Germinal center (tissue), 1 donor: Measurements from ENCODE around the gene CFAP69.
A peak's percentile ranks its signal among the peaks of the same experiment; 100 is the strongest.

ENCODE experiments used
- DNase-seq: peaks from one replicate; pipeline ENCODE4 v3.0.0; 2012; ENCODE audit warnings: mixed read lengths, low spot score

The CFAP69 gene, protein sequence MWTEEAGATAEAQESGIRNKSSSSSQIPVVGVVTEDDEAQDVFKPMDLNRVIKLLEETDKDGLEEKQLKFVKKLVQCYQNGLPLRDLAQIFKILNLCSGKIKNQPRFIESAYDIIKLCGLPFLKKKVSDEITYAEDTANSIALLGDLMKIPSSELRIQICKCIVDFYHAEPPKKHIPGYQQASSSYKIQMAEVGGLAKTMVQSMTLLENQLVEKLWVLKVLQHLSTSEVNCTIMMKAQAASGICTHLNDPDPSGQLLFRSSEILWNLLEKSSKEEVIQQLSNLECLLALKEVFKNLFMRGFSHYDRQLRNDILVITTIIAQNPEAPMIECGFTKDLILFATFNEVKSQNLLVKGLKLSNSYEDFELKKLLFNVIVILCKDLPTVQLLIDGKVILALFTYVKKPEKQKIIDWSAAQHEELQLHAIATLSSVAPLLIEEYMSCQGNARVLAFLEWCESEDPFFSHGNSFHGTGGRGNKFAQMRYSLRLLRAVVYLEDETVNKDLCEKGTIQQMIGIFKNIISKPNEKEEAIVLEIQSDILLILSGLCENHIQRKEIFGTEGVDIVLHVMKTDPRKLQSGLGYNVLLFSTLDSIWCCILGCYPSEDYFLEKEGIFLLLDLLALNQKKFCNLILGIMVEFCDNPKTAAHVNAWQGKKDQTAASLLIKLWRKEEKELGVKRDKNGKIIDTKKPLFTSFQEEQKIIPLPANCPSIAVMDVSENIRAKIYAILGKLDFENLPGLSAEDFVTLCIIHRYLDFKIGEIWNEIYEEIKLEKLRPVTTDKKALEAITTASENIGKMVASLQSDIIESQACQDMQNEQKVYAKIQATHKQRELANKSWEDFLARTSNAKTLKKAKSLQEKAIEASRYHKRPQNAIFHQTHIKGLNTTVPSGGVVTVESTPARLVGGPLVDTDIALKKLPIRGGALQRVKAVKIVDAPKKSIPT

DNA sequence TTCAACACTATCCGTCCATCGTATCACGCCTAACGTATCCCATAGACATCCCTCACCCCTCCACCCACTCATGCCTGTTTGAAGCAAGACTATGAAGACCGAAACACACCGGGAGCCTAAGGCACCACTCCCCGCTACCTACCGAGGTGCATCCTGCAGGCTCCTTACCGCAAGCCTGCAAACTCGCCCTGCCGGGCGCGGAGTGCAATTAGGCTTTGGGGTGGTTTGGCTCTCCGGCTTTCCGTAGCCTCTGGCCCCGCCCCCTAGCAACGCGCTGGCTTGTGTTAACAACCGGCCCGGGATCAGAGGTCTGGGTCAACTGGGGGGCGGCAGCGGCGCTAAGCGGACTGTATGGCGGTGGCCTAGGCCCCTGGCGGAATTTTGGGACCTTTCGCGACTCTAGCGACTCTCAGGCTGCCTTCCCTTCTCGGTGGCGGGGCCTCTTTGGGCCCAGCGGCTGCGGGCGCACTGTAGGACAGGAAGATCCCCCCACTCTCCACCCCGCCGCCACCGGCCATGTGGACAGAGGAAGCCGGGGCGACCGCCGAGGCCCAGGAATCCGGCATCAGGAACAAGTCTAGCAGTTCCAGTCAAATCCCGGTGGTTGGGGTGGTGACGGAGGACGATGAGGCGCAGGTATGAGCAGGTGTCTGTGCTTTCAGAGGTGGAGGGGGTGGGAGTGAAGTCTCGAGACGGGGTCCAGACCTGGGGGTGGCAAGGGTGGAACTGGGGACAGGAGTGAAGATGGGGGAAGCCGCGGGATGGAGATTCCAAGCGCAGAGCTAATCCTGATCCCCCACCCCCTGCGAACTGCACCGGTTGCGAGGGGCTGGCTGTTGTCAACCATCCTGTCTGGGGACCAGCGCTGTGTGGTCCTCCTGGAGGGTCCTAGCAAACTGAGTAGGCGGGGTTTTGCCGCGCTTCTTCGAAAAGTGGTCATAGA lies at the start of gene CFAP69:
Gene CFAP69 (plus strand): TSS at position 266 of the 943 bp plus-strand sequence. CDS start 251 bp downstream, at position 517.
- DNase-seq: peak; percentile 81

DNA sequence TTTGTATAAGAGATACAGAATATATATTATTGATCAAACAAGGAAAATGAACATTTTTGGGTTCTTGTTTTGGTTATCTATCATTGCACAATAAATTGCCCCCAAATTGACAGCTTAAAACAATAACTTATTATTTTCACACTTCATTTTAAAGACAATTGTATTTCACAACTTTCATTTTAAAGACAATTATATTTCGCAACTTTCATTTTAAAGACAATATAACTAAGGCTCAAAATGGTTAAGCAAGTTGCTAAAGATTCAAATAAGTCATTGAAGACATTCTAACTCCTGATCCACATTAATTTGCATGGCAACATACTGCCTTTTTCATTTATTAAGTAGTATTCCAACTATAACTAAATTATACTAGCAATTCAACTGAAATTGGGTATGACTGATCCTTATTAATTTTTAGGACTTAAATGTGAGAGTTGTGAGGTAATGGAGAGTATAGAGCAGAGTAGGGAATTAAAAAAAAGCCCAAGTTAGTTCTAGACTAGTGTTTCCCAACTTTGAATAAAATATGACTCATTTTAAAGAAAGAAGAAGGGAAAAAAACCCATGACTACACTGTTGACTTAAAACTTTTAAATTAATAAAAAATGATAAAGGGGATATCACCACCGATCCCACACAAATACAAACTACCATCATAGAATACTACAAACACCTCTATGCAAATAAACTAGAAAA lies 43.3 kb upstream of the CFAP69 start:
- DNase-seq: no peak

DNA sequence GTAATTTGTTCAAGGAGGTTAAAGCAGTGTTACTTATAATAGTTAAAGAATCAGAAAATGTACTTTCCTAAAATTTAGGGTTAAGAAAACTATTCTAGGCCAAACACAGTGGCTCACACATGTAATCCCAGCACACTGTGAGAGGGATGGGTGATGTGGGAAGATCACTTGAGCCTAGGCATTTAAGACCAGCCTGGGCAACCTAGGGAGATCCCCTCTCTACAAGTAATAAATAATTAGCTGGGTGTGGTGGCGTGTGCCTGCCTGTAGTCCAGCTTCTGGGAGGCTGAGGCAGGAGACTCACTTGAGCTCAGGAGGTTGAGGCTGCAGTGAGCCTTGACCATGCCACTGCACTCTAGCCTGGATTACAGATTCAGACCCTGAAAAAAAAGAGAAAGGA lies 37.0 kb upstream of the CFAP69 start:
- no peak for DNase-seq

DNA sequence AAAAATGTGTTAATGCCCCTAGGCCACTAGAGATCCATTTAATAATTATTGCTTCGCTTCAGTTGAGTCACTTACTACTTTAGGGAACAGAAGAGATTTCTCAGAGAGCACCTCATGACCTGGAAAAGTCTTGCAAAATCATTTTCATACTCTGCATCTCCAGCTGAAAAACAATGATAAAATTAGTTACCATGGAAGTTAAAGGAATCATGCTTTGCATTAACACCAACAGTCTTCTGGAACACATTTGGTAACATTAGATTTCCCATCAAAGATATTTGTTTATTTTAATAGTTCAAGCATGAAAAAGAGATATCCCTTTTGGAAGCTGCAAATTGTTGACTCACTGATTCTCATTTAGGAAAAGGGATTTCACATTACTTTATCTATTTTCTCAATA lies 35.2 kb upstream of the CFAP69 start:
- DNase-seq: no peak

DNA sequence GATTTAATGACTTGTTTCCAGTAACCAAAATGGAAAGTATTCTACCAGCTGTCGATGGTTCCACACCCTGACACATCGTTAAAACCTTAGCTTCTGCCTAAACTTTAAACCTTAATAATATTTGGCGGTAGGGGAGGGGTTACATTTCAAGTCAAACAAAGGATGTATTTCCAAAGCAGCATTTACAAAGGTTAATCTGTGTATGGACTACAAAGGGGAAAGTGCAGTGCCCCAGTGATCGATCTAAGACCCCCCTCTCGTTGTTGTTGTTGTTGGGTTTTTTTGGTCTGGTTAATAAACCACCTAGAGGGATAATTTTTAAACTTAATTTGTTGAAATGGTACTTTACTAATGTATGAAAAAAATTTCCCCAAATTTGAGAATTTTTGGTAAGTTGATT lies 34.5 kb upstream of the CFAP69 start:
- DNase-seq: no peak

DNA sequence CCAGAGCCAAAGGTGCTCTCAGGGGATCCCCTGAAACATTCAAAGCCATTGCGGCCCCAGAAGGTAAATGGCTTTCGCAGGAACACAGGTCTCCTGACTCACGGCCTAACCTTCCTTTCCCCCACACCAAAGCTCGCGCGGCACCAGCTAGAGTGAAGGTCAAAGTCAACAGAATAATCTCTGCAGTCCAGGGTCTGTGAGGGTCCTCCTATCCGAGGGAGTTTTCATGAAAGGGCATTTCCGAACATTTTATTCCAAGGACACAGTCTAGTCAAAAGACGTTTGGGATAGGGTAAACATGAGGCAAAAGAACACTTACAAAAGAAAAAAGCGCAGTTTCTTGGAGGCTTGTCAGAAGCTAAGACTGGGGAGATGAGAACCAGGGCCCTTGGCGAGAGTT lies 34.0 kb upstream of the CFAP69 start:
- DNase-seq: no peak

DNA sequence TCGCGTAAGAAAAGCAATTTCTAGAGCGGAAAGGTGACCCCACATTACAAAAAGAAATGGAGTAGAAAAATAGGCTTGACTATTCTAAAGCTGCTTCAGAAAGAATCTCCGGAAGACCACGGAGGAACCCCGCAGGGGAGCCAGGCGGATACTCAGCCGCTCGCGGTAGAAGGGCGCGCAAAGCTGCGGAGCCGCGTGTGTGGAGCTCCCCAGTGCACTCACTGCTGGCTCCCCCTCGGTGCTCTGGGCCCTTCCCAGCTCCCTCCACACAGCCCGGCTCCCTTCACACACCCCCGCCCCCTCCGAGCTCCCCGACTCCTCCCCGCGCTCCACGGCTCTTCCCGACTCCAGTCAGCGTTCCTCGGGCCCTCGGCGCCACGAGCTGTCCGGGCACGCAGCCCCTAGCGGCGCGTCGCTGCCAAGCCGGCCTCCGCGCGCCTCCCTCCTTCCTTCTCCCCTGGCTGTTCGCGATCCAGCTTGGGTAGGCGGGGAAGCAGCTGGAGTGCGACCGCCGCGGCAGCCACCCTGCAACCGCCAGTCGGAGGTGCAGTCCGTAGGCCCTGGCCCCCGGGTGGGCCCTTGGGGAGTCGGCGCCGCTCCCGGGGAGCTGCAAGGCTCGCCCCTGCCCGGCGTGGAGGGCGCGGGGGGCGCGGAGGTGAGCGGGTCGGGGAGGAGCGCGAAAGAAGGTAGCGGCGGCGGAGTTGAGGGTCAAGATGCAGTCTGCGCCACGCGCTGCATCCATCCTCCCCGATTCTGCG lies 33.4 kb upstream of the CFAP69 start, which contains the start of gene STEAP2:
Gene STEAP2 (plus strand): TSS at position 350 of the 758 bp plus-strand sequence. CDS start 13,343 bp downstream, outside the sequence.
- DNase-seq: peak; percentile 10

DNA sequence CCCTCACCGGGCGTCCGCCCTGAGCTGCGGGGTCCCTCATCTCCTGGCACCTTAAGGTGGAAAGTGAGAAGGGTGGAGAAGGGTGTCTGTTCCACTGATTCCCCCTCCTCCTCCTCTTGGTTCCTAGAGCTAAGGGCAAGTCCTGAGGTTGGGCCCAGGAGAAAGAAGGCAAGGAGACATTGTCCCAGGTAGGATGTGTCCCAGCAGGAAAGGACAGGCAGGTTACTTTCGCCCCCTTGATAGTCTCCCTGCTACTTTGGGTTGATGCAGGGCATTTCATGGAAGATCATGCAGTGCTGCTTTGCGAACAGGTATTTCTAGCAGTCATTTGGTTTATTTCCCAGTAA lies 32.9 kb upstream of the CFAP69 start:
- no peak for DNase-seq

DNA sequence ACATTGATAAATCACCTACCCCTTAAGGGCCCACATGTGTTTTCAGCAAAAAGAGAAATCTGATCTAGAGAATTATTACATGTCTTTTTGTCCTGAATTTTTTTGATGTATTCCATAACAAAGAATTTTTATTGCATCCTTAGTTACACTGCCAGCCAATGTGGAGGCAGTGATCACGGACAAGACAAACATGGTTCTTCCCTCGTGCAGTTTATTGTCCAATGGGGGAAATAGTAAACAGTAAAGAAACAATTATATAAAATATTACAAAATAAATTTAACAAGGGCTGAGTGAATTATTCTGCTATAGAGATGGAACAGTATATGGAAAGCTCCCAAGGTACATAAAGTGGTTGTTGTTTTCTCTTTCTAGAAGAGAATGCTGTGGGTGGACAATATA lies 31.5 kb upstream of the CFAP69 start:
- DNase-seq: no peak

DNA sequence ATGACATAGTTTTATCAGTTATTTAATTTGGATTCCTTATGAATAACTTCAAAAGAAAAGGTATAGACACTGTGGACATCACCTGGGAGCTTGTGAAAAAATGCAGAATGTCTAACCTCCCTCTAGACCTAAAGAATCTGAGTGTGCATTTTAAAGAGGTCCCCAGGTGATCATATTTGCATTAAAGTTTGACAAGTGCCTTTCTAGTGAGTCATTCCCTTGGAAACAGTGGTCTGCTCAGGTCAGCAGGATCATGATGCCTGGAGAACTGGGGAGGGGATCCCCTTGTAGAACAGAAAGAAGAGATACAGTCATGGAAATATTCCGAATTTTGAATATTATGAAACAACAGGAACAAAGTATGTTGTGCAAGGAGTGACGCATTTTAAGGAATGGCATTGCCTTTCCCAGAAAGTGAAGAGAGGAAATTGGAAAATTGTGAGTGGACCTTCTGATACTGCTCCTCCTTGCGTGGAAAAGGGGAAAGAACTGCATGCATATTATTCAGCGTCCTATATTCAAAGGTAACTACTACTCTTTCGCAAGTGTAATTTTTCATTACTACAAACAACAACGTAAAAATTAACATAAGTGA lies 28.8 kb upstream of the CFAP69 start:
- DNase-seq: no peak

DNA sequence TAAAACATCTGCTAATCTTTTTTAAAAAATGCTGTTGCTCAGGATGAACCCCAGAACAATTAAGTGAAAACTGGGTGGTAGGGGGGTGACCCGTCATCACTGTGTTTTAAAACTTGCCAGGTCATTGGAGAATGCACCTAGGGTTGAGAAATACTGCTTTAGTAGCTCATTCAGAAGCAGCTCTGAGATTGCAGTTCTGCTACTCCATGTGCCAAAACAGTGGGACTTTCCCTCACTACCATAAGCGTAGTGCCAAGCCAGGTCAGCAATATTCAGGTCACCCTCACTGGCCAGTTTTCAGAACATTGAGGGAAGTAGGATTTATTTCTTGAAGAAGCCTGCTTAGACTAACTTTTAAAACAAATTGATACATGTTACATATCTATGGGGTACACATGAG lies 28.2 kb upstream of the CFAP69 start:
- DNase-seq: no peak

DNA sequence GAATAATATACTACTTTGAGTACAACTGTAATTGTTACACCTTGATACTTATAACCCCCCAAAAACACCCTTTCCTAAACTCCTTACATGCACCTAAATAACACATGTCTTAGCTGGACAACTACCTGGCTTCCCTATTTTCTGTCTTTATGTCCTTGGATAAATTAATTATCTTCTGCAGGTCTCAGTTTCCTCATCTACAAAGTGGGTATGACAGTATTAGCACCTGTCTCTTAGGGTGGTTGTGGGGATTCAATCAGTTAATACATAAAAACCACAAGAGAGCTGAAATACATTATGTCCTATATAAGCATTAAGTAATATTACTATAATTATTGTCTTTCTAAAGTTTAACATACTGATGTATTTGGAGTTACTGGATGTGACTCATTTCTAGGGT lies 22.6 kb upstream of the CFAP69 start:
- no peak for DNase-seq

DNA sequence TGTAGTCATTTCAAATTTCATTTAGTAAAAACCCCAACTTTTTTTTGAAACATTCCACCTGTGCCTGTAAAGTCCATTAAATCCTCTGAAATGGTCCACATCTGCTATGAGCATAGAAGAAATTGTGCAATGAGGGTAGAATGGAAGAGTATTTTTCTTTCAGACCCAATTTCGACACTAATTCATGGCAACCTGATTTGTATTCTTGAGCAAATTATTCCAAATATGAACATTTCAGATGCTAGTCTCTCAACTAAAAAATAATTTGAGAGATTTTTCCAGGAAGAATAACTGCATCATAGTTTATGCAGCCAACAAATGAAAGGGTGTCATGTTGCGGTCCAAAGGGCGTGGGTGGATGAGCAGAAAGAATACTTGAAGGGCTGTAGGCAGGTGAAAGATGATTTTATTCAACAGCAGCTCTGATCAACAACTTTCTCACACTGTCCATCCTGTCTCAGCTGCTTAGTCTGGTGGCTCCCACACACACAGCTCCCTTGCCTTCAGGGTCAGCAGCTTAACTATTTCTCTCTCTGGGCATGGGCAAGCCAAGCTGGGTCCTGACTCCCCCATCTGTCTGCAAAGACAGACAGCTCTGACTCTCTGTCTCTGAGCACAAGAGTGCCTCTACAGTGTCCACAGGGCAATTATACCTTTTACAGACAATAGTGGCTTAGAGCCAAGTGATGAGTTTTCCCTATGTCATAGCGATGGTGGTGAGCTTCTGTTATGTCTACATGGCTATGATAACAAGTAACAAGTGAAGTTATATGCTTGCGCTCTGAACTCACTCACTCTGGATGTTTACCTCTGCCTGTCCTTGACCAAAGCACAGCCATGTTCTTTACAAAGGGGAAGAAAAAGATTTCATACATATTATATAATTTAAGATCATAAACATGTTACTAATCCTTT lies 21.9 kb upstream of the CFAP69 start:
- no peak for DNase-seq

DNA sequence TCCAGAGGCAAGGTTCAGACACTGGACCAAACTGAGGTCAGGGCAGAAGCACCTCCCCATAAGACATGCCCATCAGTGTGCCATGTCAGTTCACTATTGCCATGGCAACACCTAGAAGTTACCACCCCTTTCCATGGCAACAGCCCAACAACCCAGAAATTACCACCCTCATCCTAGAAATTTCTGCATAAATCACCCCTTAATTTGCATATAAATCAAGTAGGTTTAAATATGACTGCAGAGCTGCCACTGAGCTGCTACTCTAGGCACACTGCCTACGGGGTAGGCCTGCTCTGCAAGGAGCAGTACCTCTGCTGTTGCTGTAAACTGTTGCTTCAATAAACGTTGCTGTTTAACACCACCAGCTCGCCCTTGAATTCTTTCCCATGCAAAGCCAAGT lies 20.8 kb upstream of the CFAP69 start:
- no peak for DNase-seq

DNA sequence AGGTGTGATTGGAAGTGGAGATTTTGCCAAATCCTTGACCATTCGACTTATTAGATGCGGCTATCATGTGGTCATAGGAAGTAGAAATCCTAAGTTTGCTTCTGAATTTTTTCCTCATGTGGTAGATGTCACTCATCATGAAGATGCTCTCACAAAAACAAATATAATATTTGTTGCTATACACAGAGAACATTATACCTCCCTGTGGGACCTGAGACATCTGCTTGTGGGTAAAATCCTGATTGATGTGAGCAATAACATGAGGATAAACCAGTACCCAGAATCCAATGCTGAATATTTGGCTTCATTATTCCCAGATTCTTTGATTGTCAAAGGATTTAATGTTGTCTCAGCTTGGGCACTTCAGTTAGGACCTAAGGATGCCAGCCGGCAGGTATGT lies 19.8 kb upstream of the CFAP69 start:
- DNase-seq: no peak

DNA sequence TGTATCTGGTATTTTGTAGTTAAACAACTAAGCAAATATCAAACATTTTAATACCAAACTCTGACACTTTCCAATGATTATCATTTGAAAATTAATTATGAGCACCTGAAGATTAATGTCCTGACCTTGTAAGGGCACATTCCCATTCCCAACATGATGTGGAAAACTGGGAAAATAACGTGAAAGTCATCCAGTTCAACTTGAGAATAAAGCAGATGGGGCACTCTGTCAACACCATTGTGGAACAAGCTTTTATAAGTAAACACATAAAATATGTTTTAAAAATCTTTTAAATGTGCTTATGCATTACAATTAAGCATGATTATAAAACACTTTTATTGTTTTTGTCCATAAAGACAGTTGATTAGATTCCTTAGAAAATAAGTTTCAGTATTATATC lies 19.4 kb upstream of the CFAP69 start:
- DNase-seq: no peak

DNA sequence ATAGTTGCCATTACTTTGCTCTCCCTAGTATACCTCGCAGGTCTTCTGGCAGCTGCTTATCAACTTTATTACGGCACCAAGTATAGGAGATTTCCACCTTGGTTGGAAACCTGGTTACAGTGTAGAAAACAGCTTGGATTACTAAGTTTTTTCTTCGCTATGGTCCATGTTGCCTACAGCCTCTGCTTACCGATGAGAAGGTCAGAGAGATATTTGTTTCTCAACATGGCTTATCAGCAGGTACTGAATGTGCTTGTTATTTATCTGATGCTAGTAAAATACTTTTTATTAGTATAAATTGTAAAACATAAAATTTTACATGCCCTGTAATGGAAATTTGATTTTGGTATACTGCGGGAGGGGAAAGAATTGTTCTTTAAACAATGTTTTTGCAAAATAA lies 17.7 kb upstream of the CFAP69 start:
- DNase-seq: no peak

DNA sequence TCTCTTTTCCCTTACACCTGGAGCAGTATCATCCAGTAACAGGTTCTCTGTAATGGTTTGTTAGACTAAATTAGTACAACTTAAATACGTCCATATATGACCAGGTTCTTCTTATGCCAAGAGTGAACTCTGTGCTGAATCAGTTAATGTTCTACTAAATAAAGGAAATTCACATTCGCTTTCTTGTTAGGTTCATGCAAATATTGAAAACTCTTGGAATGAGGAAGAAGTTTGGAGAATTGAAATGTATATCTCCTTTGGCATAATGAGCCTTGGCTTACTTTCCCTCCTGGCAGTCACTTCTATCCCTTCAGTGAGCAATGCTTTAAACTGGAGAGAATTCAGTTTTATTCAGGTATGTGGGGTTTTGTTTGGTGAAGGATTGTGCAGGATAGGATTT lies 15.3 kb upstream of the CFAP69 start:
- DNase-seq: no peak

DNA sequence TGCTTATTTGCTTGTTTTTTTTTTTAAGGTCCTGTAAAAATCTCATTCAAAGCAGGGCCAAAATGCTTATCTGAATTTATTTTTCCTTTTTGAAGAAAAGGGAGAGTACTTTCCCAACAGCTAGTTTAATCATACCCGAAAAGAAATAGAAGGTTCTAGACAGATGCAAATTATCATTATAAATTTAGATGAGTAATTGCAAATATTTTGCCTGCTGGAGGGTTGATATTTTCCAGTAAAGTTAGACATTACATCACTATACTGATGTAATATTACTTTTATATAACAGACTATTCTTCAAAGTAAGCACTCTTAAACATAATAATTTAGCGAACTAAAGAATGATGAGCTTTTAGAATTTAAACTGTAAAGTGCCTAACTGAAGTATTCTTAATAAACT lies 14.1 kb upstream of the CFAP69 start:
- no peak for DNase-seq
